CD14-positive monocyte (primary cell): ENCODE results near the gene SLC6A20. TPM values are rescaled to one million over a fixed set of nuclear protein-coding genes. Genes with fewer than 3 reads are reported as not detected.

Experiments used
- DNase-seq, 3 donors: peaks; one replicate each; pipeline ENCODE4 v3.0.0-alpha.2; 2011 to 2022
- H2AFZ ChIP-seq: 2 replicates; pipeline ENCODE4 v1.6.0; 2012; ENCODE audit warnings: mild to moderate bottlenecking, low read depth, low read length, inconsistent platforms; ENCODE audit not compliant: insufficient read depth, poor library complexity, severe bottlenecking
- H3K27ac ChIP-seq, 2 donors: 1 replicate in 1 of 2; 2 replicates in 1 of 2; pipeline ENCODE4 v1.5.1; 2012 to 2013; ENCODE audit warnings: low read length in 2 of 2, control low read depth in 1 of 2, inconsistent platforms in 1 of 2, low read depth in 1 of 2, mild to moderate bottlenecking in 1 of 2
- H3K27me3 ChIP-seq, 2 donors: one replicate each; pipeline versions ENCODE4 v1.6.0 to v1.6.1; 2011 to 2013; ENCODE audit warnings: low read length in 2 of 2; ENCODE audit not compliant: control insufficient read depth in 2 of 2, insufficient read depth in 2 of 2
- H3K36me3 ChIP-seq, 2 donors: replicated peaks in 1 of 2; 1 replicate in 1 of 2; 2 replicates in 1 of 2; pipeline versions ENCODE4 v1.5.1 to v1.6.1; 2012 to 2013; ENCODE audit warnings: low read length in 2 of 2, control low read depth in 1 of 2, inconsistent platforms in 1 of 2, mild to moderate bottlenecking in 1 of 2; ENCODE audit not compliant: insufficient read depth in 2 of 2, control insufficient read depth in 1 of 2
- H3K4me1 ChIP-seq, 2 donors: 1 replicate in 1 of 2; 2 replicates in 1 of 2; pipeline versions ENCODE4 v1.5.1 to v1.6.1; 2012 to 2013; ENCODE audit warnings: low read length in 2 of 2, control low read depth in 1 of 2, inconsistent platforms in 1 of 2, mild to moderate bottlenecking in 1 of 2, moderate library complexity in 1 of 2; ENCODE audit not compliant: insufficient read depth in 2 of 2, control insufficient read depth in 1 of 2
- H3K4me2 ChIP-seq: replicated peaks from 2 replicates; pipeline ENCODE3; 2012; ENCODE audit warnings: low read length, moderate library complexity, mild to moderate bottlenecking; ENCODE audit not compliant: poor library complexity, severe bottlenecking; ENCODE audit errors: extremely low read depth
- H3K4me3 ChIP-seq, 3 experiments: fragments of 200-600 bp in 1 of 3; sonication (generic) in 1 of 3; replicated peaks in 1 of 3; 1 replicate in 2 of 3; 2 replicates in 1 of 3; pipeline ENCODE4 v1.5.1; 2011 to 2013; ENCODE audit warnings: low read length in 3 of 3, mild to moderate bottlenecking in 3 of 3, control low read depth in 2 of 3, low read depth in 2 of 3, inconsistent platforms in 1 of 3, moderate library complexity in 1 of 3
- H3K79me2 ChIP-seq: 2 replicates; pipeline ENCODE4 v1.6.0; 2012; ENCODE audit warnings: mild to moderate bottlenecking, control low read depth, inconsistent platforms, low read length, moderate library complexity; ENCODE audit not compliant: insufficient read depth
- H3K9ac ChIP-seq: 2 replicates; pipeline ENCODE4 v1.6.0; 2017; ENCODE audit warnings: low read length, mild to moderate bottlenecking; ENCODE audit not compliant: insufficient read depth, poor library complexity, severe bottlenecking
- H3K9me3 ChIP-seq, 2 donors: replicated peaks in 1 of 2; 1 replicate in 1 of 2; 2 replicates in 1 of 2; pipeline versions ENCODE4 v1.5.1 to v1.6.1; 2012 to 2013; ENCODE audit warnings: low read length in 2 of 2, control low read depth in 1 of 2; ENCODE audit not compliant: control insufficient read depth in 1 of 2, insufficient read depth in 1 of 2
- H4K20me1 ChIP-seq: 2 replicates; pipeline ENCODE4 v1.6.0; 2012; ENCODE audit warnings: mild to moderate bottlenecking, low read length, control low read depth, moderate library complexity; ENCODE audit not compliant: insufficient read depth
- H3K27ac Mint-ChIP-seq, 7 donors: one replicate each; pipeline ENCODE4 v1.8.0; 2020; ENCODE audit warnings: mild to moderate bottlenecking in 7 of 7, mixed read lengths in 7 of 7, moderate library complexity in 6 of 7, inconsistent platforms in 2 of 7
- H3K27me3 Mint-ChIP-seq, 3 donors: one replicate each; pipeline ENCODE4 v1.8.0; 2021 to 2022; ENCODE audit warnings: low read depth in 3 of 3, mild to moderate bottlenecking in 3 of 3, mixed read lengths in 3 of 3, moderate library complexity in 3 of 3, inconsistent platforms in 1 of 3
- H3K36me3 Mint-ChIP-seq, 2 donors: one replicate each; pipeline ENCODE4 v1.8.0; 2020; ENCODE audit warnings: mixed read lengths in 2 of 2, inconsistent platforms in 1 of 2, mild to moderate bottlenecking in 1 of 2
- H3K4me1 Mint-ChIP-seq: one replicate; pipeline ENCODE4 v1.8.0; 2020; ENCODE audit warnings: mild to moderate bottlenecking, mixed read lengths
- H3K4me3 Mint-ChIP-seq, 2 donors: one replicate each; pipeline ENCODE4 v1.8.0; 2020; ENCODE audit warnings: mild to moderate bottlenecking in 2 of 2, mixed read lengths in 2 of 2, moderate library complexity in 1 of 2
- H3K9me3 Mint-ChIP-seq, 7 donors: one replicate each; pipeline ENCODE4 v1.8.0; 2020 to 2022; ENCODE audit warnings: mixed read lengths in 7 of 7, mild to moderate bottlenecking in 6 of 7, moderate library complexity in 6 of 7, inconsistent platforms in 2 of 7
- WGBS: methylation state at CpG from one replicate; pipeline ENCODE4 v1.1.5; 2013; ENCODE audit warnings: missing lambda C conversion rate; ENCODE audit not compliant: insufficient coverage; 5-methylcytosine and 5-hydroxymethylcytosine counted together
- intact Hi-C, 2 donors: fragments of 100-400 bp; cut with micrococcal nuclease; formaldehyde crosslinking; loops; one replicate each; pipeline versions ENCODE4 v1.15.0 to v1.15.1; 2023
- polyA plus RNA-seq, 3 donors: library from polyadenylated mRNA; depleted of rRNA in 1 of 3; unstranded in 2 of 3; stranded (reverse) in 1 of 3; fragments of 300-500 nt in 2 of 3; fragments of >200 nt in 1 of 3; fragmentation: Illumina TruSeq in 2 of 3; gene quantifications; 1 replicate in 2 of 3; 2 replicates in 1 of 3; pipeline ENCODE4 v1.2.3, GENCODE V29; 2012 to 2021
- TF ChIP-seq, protein P1 (sequence below): fragments of 200-600 bp; IDR thresholded peaks from one replicate; pipeline ENCODE4 v1.8.0; 2022; ENCODE audit warnings: antibody characterized with exemption, mild to moderate bottlenecking

Gene SLC6A20
- polyA plus RNA-seq, 3 donors = not detected

DNA sequence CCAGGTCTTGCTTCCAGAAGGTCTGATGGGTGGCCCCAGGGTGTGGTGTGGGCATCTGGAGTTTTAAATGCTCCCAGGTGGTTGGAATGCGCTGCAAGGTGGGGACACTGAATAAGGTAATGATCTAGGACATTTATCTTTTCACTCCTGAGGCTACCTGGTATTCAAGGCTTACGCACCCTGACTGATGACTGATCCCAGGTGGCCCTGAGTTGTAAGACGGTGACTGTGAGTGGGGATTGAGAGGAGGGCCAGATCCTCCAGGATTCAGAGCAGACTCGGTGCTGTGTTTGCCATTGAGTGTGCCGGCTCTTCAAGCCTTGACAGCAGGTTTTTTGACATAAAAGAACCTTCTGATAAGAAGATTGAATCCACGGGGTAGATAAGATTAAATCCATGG, 40.3 kb downstream of the SLC6A20 start:
- no peak for DNase-seq
- H3K4me1 Mint-ChIP-seq = no peaks in the 10 kb centered on the region
- Histone ChIP-seq H3K36me3 (no peaks in the 10 kb centered on the region), H3K79me2 (no peaks in the 10 kb centered on the region), H3K27ac (no peak overlapping the region), H4K20me1 (no peaks in the 10 kb centered on the region), H2AFZ (no peak overlapping the region), H3K9me3 (no peaks in the 10 kb centered on the region), H3K27me3 (no peaks in the 10 kb centered on the region), H3K9ac (no peak overlapping the region), H3K4me2 (no peak overlapping the region), H3K4me1 (no peaks in the 10 kb centered on the region), H3K4me3 (no peak overlapping the region)
- WGBS = 100% methylated on average over 5 of the region's 6 CpGs
- H3K4me3 Mint-ChIP-seq = no peak overlapping the region
- H3K36me3 Mint-ChIP-seq = no peaks in the 10 kb centered on the region
- TF ChIP-seq, protein P1, sequence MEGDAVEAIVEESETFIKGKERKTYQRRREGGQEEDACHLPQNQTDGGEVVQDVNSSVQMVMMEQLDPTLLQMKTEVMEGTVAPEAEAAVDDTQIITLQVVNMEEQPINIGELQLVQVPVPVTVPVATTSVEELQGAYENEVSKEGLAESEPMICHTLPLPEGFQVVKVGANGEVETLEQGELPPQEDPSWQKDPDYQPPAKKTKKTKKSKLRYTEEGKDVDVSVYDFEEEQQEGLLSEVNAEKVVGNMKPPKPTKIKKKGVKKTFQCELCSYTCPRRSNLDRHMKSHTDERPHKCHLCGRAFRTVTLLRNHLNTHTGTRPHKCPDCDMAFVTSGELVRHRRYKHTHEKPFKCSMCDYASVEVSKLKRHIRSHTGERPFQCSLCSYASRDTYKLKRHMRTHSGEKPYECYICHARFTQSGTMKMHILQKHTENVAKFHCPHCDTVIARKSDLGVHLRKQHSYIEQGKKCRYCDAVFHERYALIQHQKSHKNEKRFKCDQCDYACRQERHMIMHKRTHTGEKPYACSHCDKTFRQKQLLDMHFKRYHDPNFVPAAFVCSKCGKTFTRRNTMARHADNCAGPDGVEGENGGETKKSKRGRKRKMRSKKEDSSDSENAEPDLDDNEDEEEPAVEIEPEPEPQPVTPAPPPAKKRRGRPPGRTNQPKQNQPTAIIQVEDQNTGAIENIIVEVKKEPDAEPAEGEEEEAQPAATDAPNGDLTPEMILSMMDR = no peak
- peaks cover 0 to 2% (median 0%) of the 10 kb centered on the region in 3 donors for H3K27me3 Mint-ChIP-seq
- no peaks in the 10 kb centered on the region for H3K9me3 Mint-ChIP-seq
- intact Hi-C loops = no loop called here
- no peak overlapping the region for H3K27ac Mint-ChIP-seq

DNA sequence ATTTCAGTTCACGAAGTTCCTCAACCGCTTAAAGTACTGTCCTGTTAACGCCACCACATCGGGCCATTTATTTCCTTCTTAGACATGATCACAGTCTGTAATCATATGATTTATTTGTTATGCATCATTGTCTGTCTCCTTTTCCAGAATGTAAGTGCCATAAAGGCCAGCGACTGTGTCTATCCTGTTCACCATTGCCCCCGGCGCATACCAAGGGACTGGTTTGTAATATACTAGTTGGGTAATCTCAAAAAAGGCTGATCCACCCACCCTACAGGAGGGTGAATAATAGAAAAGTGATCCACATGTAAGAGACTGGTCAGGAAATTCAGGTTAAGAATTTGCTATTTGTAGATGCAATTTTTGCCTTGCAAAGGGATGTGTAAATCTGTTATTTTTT, 41.9 kb downstream of the SLC6A20 start:
- WGBS = no CpG with 5 or more reads among the region's 7 CpGs
- DNase-seq = no peak
- Histone ChIP-seq H3K27me3 (no peaks in the 10 kb centered on the region), H3K36me3 (no peaks in the 10 kb centered on the region), H3K79me2 (no peaks in the 10 kb centered on the region), H3K4me3 (no peak overlapping the region), H2AFZ (no peak overlapping the region), H3K4me1 (no peaks in the 10 kb centered on the region), H4K20me1 (no peaks in the 10 kb centered on the region), H3K9me3 (no peaks in the 10 kb centered on the region), H3K9ac (no peak overlapping the region), H3K27ac (no peak overlapping the region), H3K4me2 (no peak overlapping the region)
- Mint-ChIP-seq H3K27ac (no peak overlapping the region), H3K36me3 (no peaks in the 10 kb centered on the region), H3K4me1 (no peaks in the 10 kb centered on the region), H3K27me3 (peaks cover 0 to 2% (median 0%) of the 10 kb centered on the region in 3 donors), H3K9me3 (no peaks in the 10 kb centered on the region), H3K4me3 (no peak overlapping the region)
- intact Hi-C loops = no loop called here
- TF ChIP-seq, protein P1 = no peak
